Tibial nerve (tissue), 4 donors: ENCODE data around the gene PADI1.

Experiments used
- CTCF ChIP-seq, 5 experiments: fragments of 200-600 bp in 3 of 5; fragments of 450-650 bp in 2 of 5; sonication (generic) in 3 of 5; IDR thresholded peaks; one replicate each; pipeline ENCODE4 v1.5.1; 2016 to 2019; ENCODE audit warnings: antibody characterized with exemption in 5 of 5, mild to moderate bottlenecking in 3 of 5, moderate library complexity in 2 of 5
- EP300 ChIP-seq, 2 donors: sonication (generic); formaldehyde crosslinking; IDR thresholded peaks; one replicate each; pipeline ENCODE4 v1.6.1; 2017; ENCODE audit warnings: antibody characterized with exemption in 2 of 2, mild to moderate bottlenecking in 1 of 2
- POLR2A ChIP-seq, 2 donors: fragments of 450-650 bp; IDR thresholded peaks; one replicate each; pipeline ENCODE4 v1.6.1; 2017; ENCODE audit warnings: antibody characterized with exemption in 2 of 2, mild to moderate bottlenecking in 2 of 2, moderate library complexity in 2 of 2

- TF ChIP-seq CTCF (IDR thresholded peaks at IDR 0.05), result no peak
- no peak for TF ChIP-seq POLR2A (IDR thresholded peaks at IDR 0.05)
- no peak for TF ChIP-seq EP300 (IDR thresholded peaks at IDR 0.05)
These were observed 55.3 kb downstream of the PADI1 start for GRCh38 chr1:17260264-17260663.
